Stimulated activated CD4-positive, alpha-beta T cell treated with anti-CD3 and anti-CD28 coated beads, Interleukin-12 subunit alpha, Interleukin-12 subunit beta, amount 100 ng/mL, for 4 hours (primary cell): ENCODE measurements around the gene SALL1.

Experiments used
- DNase-seq: peaks from one replicate; pipeline ENCODE4 v3.0.0-alpha.2; 2020

SALL1 gene

DNA sequence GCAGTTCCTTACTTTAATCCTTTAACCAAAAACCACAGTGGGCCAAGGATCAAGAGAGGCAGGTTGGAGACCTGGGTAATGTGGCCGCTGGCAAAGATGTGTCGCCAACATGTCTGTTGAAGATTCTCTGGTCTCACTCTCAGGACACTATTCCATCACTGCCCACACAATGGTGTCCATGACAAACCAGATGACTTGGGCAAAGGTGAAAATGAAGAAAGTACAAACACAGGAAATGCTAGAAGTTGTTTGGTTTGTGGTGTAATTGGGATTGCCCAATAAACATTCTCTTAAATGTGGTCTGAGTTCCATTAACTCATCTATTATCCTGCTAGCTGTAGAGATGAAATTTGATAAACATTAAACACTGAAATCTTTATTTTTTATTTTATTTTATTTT lies 43.3 kb downstream of the SALL1 start:
- DNase-seq: no peak

DNA sequence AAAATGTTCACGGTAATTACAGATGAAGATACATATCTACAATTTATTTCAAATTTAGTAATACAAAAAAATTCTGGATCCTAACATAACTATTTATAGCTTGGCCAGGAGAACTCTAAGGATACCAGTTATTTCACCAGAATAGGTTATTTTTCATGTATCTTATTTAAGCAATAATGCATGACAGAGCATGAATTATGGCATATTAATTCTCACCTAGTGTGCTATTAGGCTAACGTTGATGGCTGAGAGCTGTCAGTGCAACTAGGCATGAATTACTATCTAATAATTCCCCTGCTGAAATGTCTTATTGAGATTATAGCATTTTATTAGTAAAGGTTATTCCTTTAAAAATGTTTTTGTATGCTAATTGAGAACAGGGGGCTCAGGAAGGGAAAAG lies 44.5 kb downstream of the SALL1 start:
- DNase-seq: no peak

DNA sequence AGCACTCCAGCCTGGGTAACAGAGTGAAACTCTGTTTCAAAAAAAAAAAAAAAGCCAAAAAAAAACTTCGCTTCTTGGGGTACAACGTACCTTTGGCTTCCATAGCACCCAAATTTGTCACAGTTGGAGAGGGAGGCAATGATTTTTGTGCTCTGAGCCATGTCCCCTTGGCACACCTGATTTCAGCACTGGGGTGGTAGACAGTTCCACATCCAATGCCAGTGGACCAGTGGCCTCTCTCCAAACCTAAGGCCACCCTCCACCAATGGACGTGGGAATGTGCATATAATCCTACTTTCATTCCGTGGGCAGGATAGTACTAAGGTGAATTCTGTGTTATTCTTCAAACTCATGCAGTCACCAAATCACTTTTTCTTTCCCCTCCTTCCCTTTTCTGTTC lies 47.5 kb downstream of the SALL1 start:
- no peak for DNase-seq

DNA sequence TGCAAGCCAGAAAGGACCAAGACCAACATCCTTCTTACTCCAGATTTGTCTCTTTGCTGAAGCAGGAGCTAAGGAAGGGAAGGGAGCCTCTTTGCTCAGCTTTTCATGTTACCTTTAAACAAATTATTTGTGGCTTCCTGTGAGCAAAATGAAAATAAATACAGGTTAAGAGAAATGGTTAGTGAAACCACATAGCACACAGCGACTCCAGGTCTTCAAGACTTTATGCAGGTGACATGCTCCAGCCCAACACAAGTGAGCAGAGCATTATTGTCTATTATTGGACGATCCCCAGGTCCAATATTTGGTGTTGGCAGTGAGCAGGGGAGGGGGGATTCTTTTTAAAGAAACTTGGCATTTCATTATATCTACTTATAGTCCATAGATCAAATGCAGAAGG lies 53.3 kb downstream of the SALL1 start:
- no peak for DNase-seq

GRCh38 chr16:51095890-51096626 lies 55.0 kb downstream of the SALL1 start:
- DNase-seq: no peak

- no peak for DNase-seq
Measured at GRCh38 chr16:51095084-51095881, 55.8 kb downstream of the SALL1 start.

DNA sequence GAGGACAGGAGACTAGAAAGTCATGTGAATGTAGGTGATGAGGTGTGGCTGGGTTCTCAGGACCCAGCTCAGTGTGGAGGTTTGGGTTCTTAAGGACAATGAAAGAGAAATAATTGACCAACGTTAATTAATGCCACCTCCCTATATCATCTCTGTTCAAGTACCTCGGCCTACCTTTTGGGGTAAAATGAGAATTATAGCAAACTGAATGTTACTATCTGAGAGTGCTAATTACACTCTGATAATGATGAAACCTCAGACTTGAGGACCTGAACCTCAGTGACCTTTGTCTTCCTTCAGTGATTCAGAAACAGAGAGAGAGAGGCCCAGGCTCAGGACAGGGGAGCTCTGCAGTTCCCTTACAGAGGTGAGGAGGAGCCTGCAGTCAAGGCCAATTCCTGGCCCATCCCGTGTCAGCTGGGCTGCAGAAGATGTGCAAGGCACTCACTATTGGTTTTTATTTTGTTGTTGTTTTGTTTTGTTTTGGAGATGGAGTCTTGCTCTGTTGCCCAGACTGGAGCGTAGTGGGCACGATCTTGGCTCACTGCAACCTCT lies 57.3 kb downstream of the SALL1 start:
- no peak for DNase-seq
